Nephron (organoid): ENCODE results near the gene ZNF524.
"Not testable (repeated sequence)": the region's sequence is repeated elsewhere in the genome, so short reads cannot be mapped to it uniquely, and the experiment has no call there.

Source experiments
- H3K27ac Mint-ChIP-seq, 3 experiments: 2 replicates each; pipeline ENCODE4 v1.8.0; 2020; ENCODE audit warnings: mixed read lengths in 3 of 3, mild to moderate bottlenecking in 2 of 3, moderate library complexity in 1 of 3
- H3K27me3 Mint-ChIP-seq: 2 replicates; pipeline ENCODE4 v1.8.0; 2021; ENCODE audit warnings: low read depth, mild to moderate bottlenecking, moderate library complexity, mixed read lengths
- H3K36me3 Mint-ChIP-seq: 2 replicates; pipeline ENCODE4 v1.8.0; 2020; ENCODE audit warnings: low read depth, mixed read lengths
- H3K4me1 Mint-ChIP-seq: 2 replicates; pipeline ENCODE4 v1.8.0; 2020; ENCODE audit warnings: mixed read lengths
- H3K4me3 Mint-ChIP-seq, 3 experiments: 2 replicates each; pipeline ENCODE4 v1.8.0; 2020; ENCODE audit warnings: mild to moderate bottlenecking in 3 of 3, mixed read lengths in 3 of 3, moderate library complexity in 2 of 3
- H3K9me3 Mint-ChIP-seq: 2 replicates; pipeline ENCODE4 v1.8.0; 2020; ENCODE audit warnings: mixed read lengths
- CTCF ChIP-seq, 3 experiments: fragments of 200-600 bp; sonication (generic); IDR thresholded peaks; one replicate each; pipeline ENCODE4 v1.5.0; 2021; ENCODE audit warnings: antibody characterized with exemption in 3 of 3; ENCODE audit not compliant: unreplicated experiment in 3 of 3

Gene ZNF524

GRCh38 chr19:55554302-55554701 lies 45.8 kb upstream of the ZNF524 start:
- no peaks in the 10 kb centered on the region for H3K9me3 Mint-ChIP-seq
- peaks cover 30% of the 10 kb centered on the region for H3K27me3 Mint-ChIP-seq
- H3K4me1 Mint-ChIP-seq: peaks cover 19% of the 10 kb centered on the region
- no peak overlapping the region for H3K27ac Mint-ChIP-seq
- no peak overlapping the region for H3K4me3 Mint-ChIP-seq
- no peak for TF ChIP-seq CTCF (IDR thresholded peaks at IDR 0.05; ENCODE audit: unreplicated experiment in 3 of 3)
- H3K36me3 Mint-ChIP-seq: no peaks in the 10 kb centered on the region

GRCh38 chr19:55554741-55555152 lies 45.3 kb upstream of the ZNF524 start:
- Mint-ChIP-seq H3K36me3 (no peaks in the 10 kb centered on the region), H3K4me1 (peaks cover 14% of the 10 kb centered on the region), H3K4me3 (no peak overlapping the region), H3K27me3 (peaks cover 27% of the 10 kb centered on the region), H3K9me3 (no peaks in the 10 kb centered on the region), H3K27ac (peak overlapping the region in 1 of 3 experiments; percentile 29)
- no peak for TF ChIP-seq CTCF (IDR thresholded peaks at IDR 0.05; ENCODE audit: unreplicated experiment in 3 of 3)

- no peak for TF ChIP-seq CTCF (IDR thresholded peaks at IDR 0.05; ENCODE audit: unreplicated experiment in 3 of 3)
- peaks cover 6% of the 10 kb centered on the region for H3K4me1 Mint-ChIP-seq
- no peak overlapping the region for H3K4me3 Mint-ChIP-seq
- H3K9me3 Mint-ChIP-seq: no peaks in the 10 kb centered on the region
- H3K36me3 Mint-ChIP-seq: no peaks in the 10 kb centered on the region
- no peak overlapping the region for H3K27ac Mint-ChIP-seq
- peaks cover 7% of the 10 kb centered on the region for H3K27me3 Mint-ChIP-seq
These were observed 40.4 kb upstream of the ZNF524 start for GRCh38 chr19:55559684-55560083.

- Mint-ChIP-seq H3K36me3 (no peaks in the 10 kb centered on the region), H3K27ac (peak overlapping the region; percentile 25 to 82 (median 39)), H3K4me3 (no peak overlapping the region), H3K9me3 (no peaks in the 10 kb centered on the region), H3K27me3 (peaks cover 8% of the 10 kb centered on the region), H3K4me1 (peaks cover 6% of the 10 kb centered on the region)
- TF ChIP-seq CTCF (IDR thresholded peaks at IDR 0.05; ENCODE audit: unreplicated experiment in 3 of 3): no peak
These were observed 36.8 kb upstream of the ZNF524 start for GRCh38 chr19:55563261-55563690.

- no peak overlapping the region for H3K27ac Mint-ChIP-seq
- H3K4me1 Mint-ChIP-seq: peaks cover 6% of the 10 kb centered on the region
- no peak overlapping the region for H3K4me3 Mint-ChIP-seq
- TF ChIP-seq CTCF (IDR thresholded peaks at IDR 0.05; ENCODE audit: unreplicated experiment in 3 of 3): no peak
- no peaks in the 10 kb centered on the region for H3K36me3 Mint-ChIP-seq
- H3K27me3 Mint-ChIP-seq: peaks cover 8% of the 10 kb centered on the region
- H3K9me3 Mint-ChIP-seq: no peaks in the 10 kb centered on the region
These were observed 33.3 kb upstream of the ZNF524 start for GRCh38 chr19:55566823-55567222.

GRCh38 chr19:55567708-55568328 lies 32.3 kb upstream of the ZNF524 start:
- H3K27me3 Mint-ChIP-seq: peaks cover 13% of the 10 kb centered on the region
- peaks cover 6% of the 10 kb centered on the region for H3K4me1 Mint-ChIP-seq
- H3K36me3 Mint-ChIP-seq: no peaks in the 10 kb centered on the region
- H3K27ac Mint-ChIP-seq: no peak overlapping the region
- no peak overlapping the region for H3K4me3 Mint-ChIP-seq
- no peak for TF ChIP-seq CTCF (IDR thresholded peaks at IDR 0.05; ENCODE audit: unreplicated experiment in 3 of 3)
- H3K9me3 Mint-ChIP-seq: no peaks in the 10 kb centered on the region

GRCh38 chr19:55569477-55569876 lies 30.6 kb upstream of the ZNF524 start:
- H3K36me3 Mint-ChIP-seq: not testable (repeated sequence)

GRCh38 chr19:55573929-55574328 lies 26.2 kb upstream of the ZNF524 start:
- H3K9me3 Mint-ChIP-seq, H3K27ac Mint-ChIP-seq, H3K4me3 Mint-ChIP-seq, H3K27me3 Mint-ChIP-seq, H3K4me1 Mint-ChIP-seq: not testable (repeated sequence)
- peaks cover 23% of the 10 kb centered on the region for H3K36me3 Mint-ChIP-seq

More at GRCh38 chr19:55569477-55569876, 30.6 kb upstream of the ZNF524 start:
- H3K9me3 Mint-ChIP-seq, H3K4me3 Mint-ChIP-seq, H3K4me1 Mint-ChIP-seq, H3K27ac Mint-ChIP-seq: not testable (repeated sequence)
- H3K27me3 Mint-ChIP-seq: peaks cover 13% of the 10 kb centered on the region
